HUES6 (cell line): ENCODE measurements around the gene NFAT5.
"Not testable (repeated sequence)": the region's sequence is repeated elsewhere in the genome, so short reads cannot be mapped to it uniquely, and the experiment has no call there.

Experiments
- H3K27ac ChIP-seq: 2 replicates; pipeline ENCODE4 v1.7.0; 2013; ENCODE audit warnings: low read depth, mild to moderate bottlenecking, low read length, inconsistent platforms
- H3K27me3 ChIP-seq: 2 replicates; pipeline ENCODE4 v1.6.1; 2013; ENCODE audit warnings: low read length; ENCODE audit not compliant: control insufficient read depth, insufficient read depth
- H3K36me3 ChIP-seq: 2 replicates; pipeline ENCODE4 v1.6.1; 2013; ENCODE audit warnings: low read length; ENCODE audit not compliant: control insufficient read depth, insufficient read depth
- H3K4me1 ChIP-seq: 2 replicates; pipeline ENCODE4 v1.6.1; 2013; ENCODE audit warnings: low read length; ENCODE audit not compliant: control insufficient read depth, insufficient read depth
- H3K4me3 ChIP-seq: 2 replicates; pipeline ENCODE4 v1.5.1; 2013; ENCODE audit warnings: low read depth, low read length
- H3K9ac ChIP-seq: one replicate; pipeline ENCODE4 v1.6.1; 2013; ENCODE audit warnings: mild to moderate bottlenecking, low read length
- H3K9me3 ChIP-seq: 2 replicates; pipeline ENCODE4 v1.6.1; 2013; ENCODE audit warnings: low read depth, low read length; ENCODE audit not compliant: control insufficient read depth, insufficient read depth

The NFAT5 gene

GRCh38 chr16:69568676-69569075 lies 2.9 kb downstream of the NFAT5 start:
- no peak overlapping the region; the same call in 1 of the 2 replicates for H3K4me3 ChIP-seq
- no peaks in the 10 kb centered on the region for H3K27me3 ChIP-seq
- H3K4me1 ChIP-seq: peaks cover 27% of the 10 kb centered on the region
- 0 out of 2 replicates have a peak, but pooled peaks cover 6% of the 10 kb centered on the region for H3K36me3 ChIP-seq
- H3K9me3 ChIP-seq: no peaks in the 10 kb centered on the region
- no peak overlapping the region for H3K9ac ChIP-seq
- no peak overlapping the region for H3K27ac ChIP-seq

GRCh38 chr16:69578771-69579170 lies 13.0 kb downstream of the NFAT5 start:
- not testable (repeated sequence) for H3K9ac ChIP-seq, H3K4me1 ChIP-seq, H3K27me3 ChIP-seq, H3K4me3 ChIP-seq, H3K9me3 ChIP-seq, H3K27ac ChIP-seq, H3K36me3 ChIP-seq

- Histone ChIP-seq H3K36me3 (no peaks in the 10 kb centered on the region), H3K27me3 (no peaks in the 10 kb centered on the region), H3K9me3 (no peaks in the 10 kb centered on the region), H3K4me3 (no peak overlapping the region), H3K27ac (no peak overlapping the region), H3K9ac (no peak overlapping the region), H3K4me1 (peaks cover 4% of the 10 kb centered on the region; the same call in 1 of the 2 replicates)
Observed at GRCh38 chr16:69579783-69580481, 14.2 kb downstream of the NFAT5 start.

GRCh38 chr16:69581297-69581696 lies 15.5 kb downstream of the NFAT5 start:
- H3K36me3 ChIP-seq: no peaks in the 10 kb centered on the region

GRCh38 chr16:69584493-69584892 lies 18.7 kb downstream of the NFAT5 start:
- not testable (repeated sequence) for H3K27ac ChIP-seq, H3K9me3 ChIP-seq, H3K27me3 ChIP-seq, H3K4me1 ChIP-seq, H3K36me3 ChIP-seq, H3K9ac ChIP-seq, H3K4me3 ChIP-seq

More at GRCh38 chr16:69581297-69581696, 15.5 kb downstream of the NFAT5 start:
- H3K27ac ChIP-seq: no peak overlapping the region
- H3K9ac ChIP-seq: no peak overlapping the region
- no peaks in the 10 kb centered on the region for H3K27me3 ChIP-seq
- H3K9me3 ChIP-seq: no peaks in the 10 kb centered on the region
- H3K4me1 ChIP-seq: peaks cover 4% of the 10 kb centered on the region; the same call in 1 of the 2 replicates
- H3K4me3 ChIP-seq: no peak overlapping the region

GRCh38 chr16:69589434-69590269 lies 23.9 kb downstream of the NFAT5 start:
- no peak overlapping the region for H3K4me3 ChIP-seq
- H3K27ac ChIP-seq: no peak overlapping the region
- no peaks in the 10 kb centered on the region for H3K36me3 ChIP-seq
- no peaks in the 10 kb centered on the region for H3K4me1 ChIP-seq
- no peaks in the 10 kb centered on the region for H3K9me3 ChIP-seq
- H3K27me3 ChIP-seq: no peaks in the 10 kb centered on the region
- no peak overlapping the region for H3K9ac ChIP-seq

- H3K9ac ChIP-seq: no peak overlapping the region
- no peaks in the 10 kb centered on the region for H3K36me3 ChIP-seq
- no peak overlapping the region for H3K27ac ChIP-seq
- no peaks in the 10 kb centered on the region for H3K4me1 ChIP-seq
- H3K4me3 ChIP-seq: no peak overlapping the region
- H3K27me3 ChIP-seq: no peaks in the 10 kb centered on the region
- H3K9me3 ChIP-seq: no peaks in the 10 kb centered on the region
Observed at GRCh38 chr16:69590590-69590989, 24.8 kb downstream of the NFAT5 start.

GRCh38 chr16:69593751-69594255 lies 28.0 kb downstream of the NFAT5 start:
- Histone ChIP-seq H3K9me3 (no peaks in the 10 kb centered on the region), H3K36me3 (no peaks in the 10 kb centered on the region), H3K27me3 (no peaks in the 10 kb centered on the region), H3K9ac (no peak overlapping the region), H3K4me1 (no peaks in the 10 kb centered on the region), H3K4me3 (no peak overlapping the region), H3K27ac (no peak overlapping the region)

GRCh38 chr16:69595127-69596036 lies 29.6 kb downstream of the NFAT5 start:
- Histone ChIP-seq H3K27me3 (no peaks in the 10 kb centered on the region), H3K36me3 (no peaks in the 10 kb centered on the region), H3K4me3 (no peak overlapping the region), H3K4me1 (no peaks in the 10 kb centered on the region), H3K27ac (no peak overlapping the region), H3K9ac (no peak overlapping the region), H3K9me3 (no peaks in the 10 kb centered on the region)

GRCh38 chr16:69596801-69597200 lies 31.0 kb downstream of the NFAT5 start:
- Histone ChIP-seq H3K4me1 (no peaks in the 10 kb centered on the region), H3K36me3 (no peaks in the 10 kb centered on the region), H3K9me3 (no peaks in the 10 kb centered on the region), H3K27me3 (no peaks in the 10 kb centered on the region), H3K4me3 (no peak overlapping the region), H3K9ac (no peak overlapping the region), H3K27ac (no peak overlapping the region)
